Measurements from ENCODE around the gene TINCR.

TINCR gene

DNA sequence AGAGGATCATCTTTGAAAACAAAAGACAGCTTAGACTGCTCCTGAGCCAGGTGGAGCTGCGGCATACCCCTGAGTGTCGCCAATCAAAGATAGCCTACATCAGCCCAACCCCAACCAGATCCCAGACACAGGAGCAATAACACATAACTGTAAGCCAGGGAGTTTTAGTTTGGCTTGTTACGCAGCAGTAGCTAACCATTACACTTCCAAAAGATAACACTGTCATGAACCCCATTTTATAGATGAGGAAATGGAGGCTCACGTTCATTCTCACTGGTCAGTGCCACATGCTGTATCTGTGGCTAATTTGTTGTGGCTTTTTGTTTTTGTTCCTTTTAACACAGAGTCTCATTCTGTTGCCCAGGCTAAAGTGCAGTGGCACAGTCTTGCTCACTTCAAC lies 47.3 kb downstream of the TINCR start:
- Histone ChIP-seq H3K4me1 (ENCODE audit: control extremely low read depth in 1 of 4, control insufficient read depth in 4 of 4, insufficient read depth in 4 of 4, low read length in 3 of 4) (no peaks in the 10 kb centered on the region), H3K27ac (ENCODE audit: insufficient read depth in 1 of 2, low read depth in 1 of 2, low read length in 2 of 2, poor library complexity in 1 of 2, severe bottlenecking in 2 of 2) (no peak overlapping the region), H3K4me3 (ENCODE audit: control insufficient read depth in 1 of 7, extremely low read depth in 1 of 7, insufficient read depth in 4 of 7, low read depth in 2 of 7, low read length in 6 of 7) (no peak overlapping the region), H3K9me3 (ENCODE audit: control extremely low read depth in 1 of 5, control insufficient read depth in 4 of 5, insufficient read depth in 2 of 5, low read depth in 1 of 5, low read length in 4 of 5) (peaks cover 0 to 20% (median 16%) of the 10 kb centered on the region in 5 experiments), H3K27me3 (replicated peaks in 2 of 5; ENCODE audit: control insufficient read depth in 4 of 5, insufficient read depth in 5 of 5, low read length in 4 of 5) (peaks cover 0 to 29% (median 4%) of the 10 kb centered on the region in 5 experiments), H3K36me3 (ENCODE audit: control insufficient read depth in 4 of 4, insufficient read depth in 4 of 4, low read length in 3 of 4) (no peaks in the 10 kb centered on the region)
- no peak for DNase-seq
- ChIA-PET CTCF (no interaction called here), POLR2A (no interaction called here)
- no CpG with 5 or more reads among the region's 4 CpGs for WGBS (ENCODE audit: insufficient coverage)

DNA sequence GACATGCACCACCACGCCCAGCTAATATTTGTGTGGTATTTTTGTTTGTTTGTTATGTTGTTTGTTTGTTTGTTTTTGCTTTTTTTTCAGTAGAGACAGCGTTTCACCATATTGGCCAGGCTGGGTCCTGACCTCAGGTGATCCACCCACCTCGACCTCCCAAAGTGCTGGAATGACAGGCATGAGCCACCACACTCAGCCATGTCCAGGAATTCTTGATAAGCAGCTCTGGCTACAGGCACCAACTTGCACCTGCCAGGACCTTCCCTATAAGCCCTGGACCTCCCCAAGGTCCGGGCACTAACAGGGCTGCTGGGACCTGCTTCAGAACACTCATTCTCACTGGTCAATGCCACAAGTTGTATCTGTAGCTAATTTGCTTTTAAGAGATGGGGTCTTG lies 48.7 kb downstream of the TINCR start:
- Histone ChIP-seq H3K36me3 (ENCODE audit: control insufficient read depth in 4 of 4, insufficient read depth in 4 of 4, low read length in 3 of 4) (no peaks in the 10 kb centered on the region), H3K27ac (ENCODE audit: insufficient read depth in 1 of 2, low read depth in 1 of 2, low read length in 2 of 2, poor library complexity in 1 of 2, severe bottlenecking in 2 of 2) (no peak overlapping the region), H3K27me3 (replicated peaks in 2 of 5; ENCODE audit: control insufficient read depth in 4 of 5, insufficient read depth in 5 of 5, low read length in 4 of 5) (peaks cover 0 to 29% (median 4%) of the 10 kb centered on the region in 5 experiments), H3K9me3 (ENCODE audit: control extremely low read depth in 1 of 5, control insufficient read depth in 4 of 5, insufficient read depth in 2 of 5, low read depth in 1 of 5, low read length in 4 of 5) (peaks cover 0 to 22% (median 17%) of the 10 kb centered on the region in 5 experiments), H3K4me1 (ENCODE audit: control extremely low read depth in 1 of 4, control insufficient read depth in 4 of 4, insufficient read depth in 4 of 4, low read length in 3 of 4) (no peaks in the 10 kb centered on the region), H3K4me3 (ENCODE audit: control insufficient read depth in 1 of 7, extremely low read depth in 1 of 7, insufficient read depth in 4 of 7, low read depth in 2 of 7, low read length in 6 of 7) (no peak overlapping the region)
- ChIA-PET POLR2A (no interaction called here), CTCF (interaction anchor here (0.7 kb wide), 1 partner anchor 202 kb away, joined by 4 read pairs; no protein-coding TSS in a partner anchor)
- WGBS (ENCODE audit: insufficient coverage): 100% methylated on average over 1 of the region's 4 CpGs
- DNase-seq: no peak

DNA sequence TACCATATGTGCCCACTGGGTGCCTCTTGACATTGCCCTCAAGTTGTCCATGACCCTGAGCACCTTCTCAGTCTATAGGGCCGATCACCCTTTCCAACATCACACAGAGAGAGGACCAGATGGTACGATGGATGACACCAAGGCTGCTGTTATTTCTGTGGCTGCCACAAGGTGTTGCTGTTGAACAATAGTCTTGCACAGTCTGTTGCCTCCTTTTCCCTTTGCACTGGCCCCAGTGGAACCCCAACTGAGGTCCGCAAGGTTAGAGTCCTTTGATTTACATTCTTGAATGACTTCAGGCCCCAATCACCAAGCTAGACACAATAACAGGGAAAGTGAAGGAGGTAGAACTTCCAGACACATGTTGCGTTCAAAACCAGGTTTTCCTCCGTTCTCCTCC lies 52.0 kb downstream of the TINCR start:
- no peaks in the 10 kb centered on the region for H3K4me1 ChIP-seq (ENCODE audit: control extremely low read depth in 1 of 4, control insufficient read depth in 4 of 4, insufficient read depth in 4 of 4, low read length in 3 of 4)
- H3K36me3 ChIP-seq (ENCODE audit: control insufficient read depth in 4 of 4, insufficient read depth in 4 of 4, low read length in 3 of 4): no peaks in the 10 kb centered on the region
- H3K4me3 ChIP-seq (ENCODE audit: control insufficient read depth in 1 of 7, extremely low read depth in 1 of 7, insufficient read depth in 4 of 7, low read depth in 2 of 7, low read length in 6 of 7): no peak overlapping the region
- ChIA-PET CTCF (interaction anchor here (0.6 kb wide), 1 partner anchor 39 kb away, joined by 3 read pairs; no protein-coding TSS in a partner anchor), POLR2A (no interaction called here)
- no peak overlapping the region for H3K27ac ChIP-seq (ENCODE audit: insufficient read depth in 1 of 2, low read depth in 1 of 2, low read length in 2 of 2, poor library complexity in 1 of 2, severe bottlenecking in 2 of 2)
- H3K9me3 ChIP-seq (ENCODE audit: control extremely low read depth in 1 of 5, control insufficient read depth in 4 of 5, insufficient read depth in 2 of 5, low read depth in 1 of 5, low read length in 4 of 5): peaks cover 0 to 22% (median 17%) of the 10 kb centered on the region in 5 experiments
- H3K27me3 ChIP-seq (replicated peaks in 2 of 5; ENCODE audit: control insufficient read depth in 4 of 5, insufficient read depth in 5 of 5, low read length in 4 of 5): peaks cover 0 to 5% (median 3%) of the 10 kb centered on the region in 5 experiments
- DNase-seq: no peak
- 78% methylated on average over 4 of the region's 5 CpGs for WGBS (ENCODE audit: insufficient coverage)

DNA sequence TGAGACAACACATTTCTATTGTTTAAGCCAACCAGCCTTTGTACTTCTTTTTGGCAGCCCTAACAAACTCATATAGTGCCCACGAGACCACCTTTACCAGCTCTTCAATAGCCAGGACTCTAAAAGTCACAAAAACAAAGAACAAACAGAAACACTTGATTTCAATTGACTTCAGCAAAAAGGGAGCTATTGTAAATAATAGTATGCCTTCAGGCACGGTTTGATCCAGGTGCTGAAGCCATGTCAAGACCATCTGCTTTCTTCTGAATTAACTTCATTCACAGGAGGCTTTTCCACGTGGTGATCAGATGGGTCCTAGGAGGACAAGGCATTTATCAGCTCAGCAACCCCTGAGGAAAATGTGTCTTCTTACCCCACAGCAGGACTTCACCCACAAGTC lies 53.8 kb downstream of the TINCR start:
- WGBS (ENCODE audit: insufficient coverage): 40% methylated on average over 1 of the region's 3 CpGs
- POLR2A ChIA-PET: interaction anchor here (0.6 kb wide), 1 partner anchor 20 kb away, joined by 5 read pairs; no protein-coding TSS in a partner anchor
- H3K27ac ChIP-seq (ENCODE audit: insufficient read depth in 1 of 2, low read depth in 1 of 2, low read length in 2 of 2, poor library complexity in 1 of 2, severe bottlenecking in 2 of 2): no peak overlapping the region
- H3K27me3 ChIP-seq (replicated peaks in 2 of 5; ENCODE audit: control insufficient read depth in 4 of 5, insufficient read depth in 5 of 5, low read length in 4 of 5): no peaks in the 10 kb centered on the region
- DNase-seq: no peak
- no peaks in the 10 kb centered on the region for H3K36me3 ChIP-seq (ENCODE audit: control insufficient read depth in 4 of 4, insufficient read depth in 4 of 4, low read length in 3 of 4)
- CTCF ChIA-PET: no interaction called here
- no peak overlapping the region for H3K4me3 ChIP-seq (ENCODE audit: control insufficient read depth in 1 of 7, extremely low read depth in 1 of 7, insufficient read depth in 4 of 7, low read depth in 2 of 7, low read length in 6 of 7)
- peaks cover 0 to 21% (median 13%) of the 10 kb centered on the region in 5 experiments for H3K9me3 ChIP-seq (ENCODE audit: control extremely low read depth in 1 of 5, control insufficient read depth in 4 of 5, insufficient read depth in 2 of 5, low read depth in 1 of 5, low read length in 4 of 5)
- H3K4me1 ChIP-seq (ENCODE audit: control extremely low read depth in 1 of 4, control insufficient read depth in 4 of 4, insufficient read depth in 4 of 4, low read length in 3 of 4): no peaks in the 10 kb centered on the region

DNA sequence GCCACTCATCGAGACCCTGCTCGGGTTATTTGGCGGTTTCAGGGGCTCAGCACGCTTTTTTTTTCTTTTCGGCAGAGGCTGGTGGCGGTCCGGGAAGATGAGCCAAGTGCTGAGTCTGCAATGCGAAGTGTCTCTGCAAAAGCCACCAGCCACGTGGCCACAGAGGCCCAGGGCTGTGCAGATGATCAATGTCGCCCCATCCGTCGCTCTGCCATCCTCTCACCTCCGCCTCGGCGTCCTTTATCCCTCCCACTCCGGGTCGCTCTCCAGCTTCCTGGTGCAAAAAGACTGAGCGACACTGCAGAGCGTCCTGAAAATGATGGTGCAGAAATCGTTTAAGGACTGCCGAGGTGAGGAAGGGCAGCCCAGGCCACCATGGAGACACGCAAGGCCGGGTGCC lies 55.0 kb downstream of the TINCR start:
- no peaks in the 10 kb centered on the region for H3K27me3 ChIP-seq (replicated peaks in 2 of 5; ENCODE audit: control insufficient read depth in 4 of 5, insufficient read depth in 5 of 5, low read length in 4 of 5)
- WGBS (ENCODE audit: insufficient coverage): 88% methylated on average over 20 of the region's 23 CpGs
- POLR2A ChIA-PET: no interaction called here
- H3K4me1 ChIP-seq (ENCODE audit: control extremely low read depth in 1 of 4, control insufficient read depth in 4 of 4, insufficient read depth in 4 of 4, low read length in 3 of 4): no peaks in the 10 kb centered on the region
- no peak overlapping the region for H3K27ac ChIP-seq (ENCODE audit: insufficient read depth in 1 of 2, low read depth in 1 of 2, low read length in 2 of 2, poor library complexity in 1 of 2, severe bottlenecking in 2 of 2)
- H3K9me3 ChIP-seq (ENCODE audit: control extremely low read depth in 1 of 5, control insufficient read depth in 4 of 5, insufficient read depth in 2 of 5, low read depth in 1 of 5, low read length in 4 of 5): peaks cover 0 to 20% (median 13%) of the 10 kb centered on the region in 5 experiments
- H3K36me3 ChIP-seq (ENCODE audit: control insufficient read depth in 4 of 4, insufficient read depth in 4 of 4, low read length in 3 of 4): no peaks in the 10 kb centered on the region
- no peak for DNase-seq
- CTCF ChIA-PET: no interaction called here
- no peak overlapping the region for H3K4me3 ChIP-seq (ENCODE audit: control insufficient read depth in 1 of 7, extremely low read depth in 1 of 7, insufficient read depth in 4 of 7, low read depth in 2 of 7, low read length in 6 of 7)

Measured in common myeloid progenitor, CD34-positive (primary cell).